WTC11 (cell line): Measurements from ENCODE around the gene ITSN1. TPM values are rescaled to one million over a fixed set of nuclear protein-coding genes. Genes with fewer than 3 reads are reported as not detected.

Experiments
- ATAC-seq: fragments of 200-7000 bp; cut with Tn5 transposase; 2 replicates; pipeline ENCODE4 v1.10.0; 2021; ENCODE audit warnings: mild to moderate bottlenecking, moderate library complexity
- CTCF ChIA-PET: fragments of 300-600 bp; sonication (Branson Sonifier 250); formaldehyde crosslinking; loops from one replicate; lab custom pipeline; 2021; ENCODE audit warnings: antibody characterized with exemption; lab: Charles Lee
- POLR2A ChIA-PET: fragments of 350-600 bp; sonication (Branson Sonifier 250); formaldehyde crosslinking; loops from one replicate; lab custom pipeline; 2021; ENCODE audit warnings: antibody characterized with exemption; lab: Charles Lee
- DNase-seq: peaks from one replicate; pipeline ENCODE4 v3.0.0; 2021; ENCODE audit warnings: low spot score
- H3K27ac Mint-ChIP-seq: 2 replicates; pipeline ENCODE4 v1.8.0; 2021; ENCODE audit warnings: mixed read lengths
- H3K27me3 Mint-ChIP-seq: 2 replicates; pipeline ENCODE4 v1.8.0; 2021; ENCODE audit warnings: low read depth, mild to moderate bottlenecking, moderate library complexity, mixed read lengths
- H3K36me3 Mint-ChIP-seq: 2 replicates; pipeline ENCODE4 v1.8.0; 2021; ENCODE audit warnings: mixed read lengths
- H3K4me1 Mint-ChIP-seq: 2 replicates; pipeline ENCODE4 v1.8.0; 2022; ENCODE audit warnings: mixed read lengths
- H3K4me3 Mint-ChIP-seq: 2 replicates; pipeline ENCODE4 v1.8.0; 2021; ENCODE audit warnings: mild to moderate bottlenecking, moderate library complexity, mixed read lengths
- H3K9me3 Mint-ChIP-seq: 2 replicates; pipeline ENCODE4 v1.8.0; 2021; ENCODE audit warnings: mixed read lengths
- AFF4 ChIP-seq: sonication (generic); formaldehyde crosslinking; IDR thresholded peaks from 2 replicates; pipeline ENCODE4 v1.8.1; 2023; ENCODE audit warnings: mild to moderate bottlenecking, missing genetic modification reagents, borderline replicate concordance
- ATF1 ChIP-seq: sonication (generic); formaldehyde crosslinking; IDR thresholded peaks from 2 replicates; pipeline ENCODE4 v1.8.1; 2023; ENCODE audit warnings: mild to moderate bottlenecking, moderate library complexity, missing genetic modification reagents
- ATF6 ChIP-seq: sonication (generic); formaldehyde crosslinking; IDR thresholded peaks from 2 replicates; pipeline ENCODE4 v1.8.1; 2023; ENCODE audit warnings: mild to moderate bottlenecking, missing genetic modification reagents
- ELF4 ChIP-seq: sonication (generic); formaldehyde crosslinking; IDR thresholded peaks from 2 replicates; pipeline ENCODE4 v1.8.1; 2022; ENCODE audit warnings: low read depth, mild to moderate bottlenecking, moderate library complexity, missing genetic modification reagents
- FOXJ3 ChIP-seq: sonication (generic); formaldehyde crosslinking; IDR thresholded peaks from 2 replicates; pipeline ENCODE4 v1.9.0; 2021; ENCODE audit warnings: missing genetic modification reagents, mild to moderate bottlenecking, borderline replicate concordance
- FOXK1 ChIP-seq: sonication (generic); formaldehyde crosslinking; IDR thresholded peaks from 2 replicates; pipeline ENCODE4 v1.8.0; 2022; ENCODE audit warnings: mild to moderate bottlenecking, moderate library complexity, missing genetic modification reagents
- FOXP4 ChIP-seq: sonication (generic); formaldehyde crosslinking; IDR thresholded peaks from 2 replicates; pipeline ENCODE4 v1.8.0; 2022; ENCODE audit warnings: mild to moderate bottlenecking, missing genetic modification reagents
- GTF2I ChIP-seq: fragments of 250-450 bp; sonication (Bioruptor Pico); conservative IDR thresholded peaks from 2 replicates; pipeline ENCODE4 v1.4.0; 2021; ENCODE audit warnings: mild to moderate bottlenecking
- HMGXB4 ChIP-seq: sonication (generic); formaldehyde crosslinking; IDR thresholded peaks from 2 replicates; pipeline ENCODE4 v1.8.1; 2023; ENCODE audit warnings: mild to moderate bottlenecking, moderate library complexity, missing genetic modification reagents
- IRF1 ChIP-seq: sonication (generic); formaldehyde crosslinking; IDR thresholded peaks from 2 replicates; pipeline ENCODE4 v1.8.0; 2023; ENCODE audit warnings: missing genetic modification reagents
- MXD4 ChIP-seq: fragments of 250-450 bp; sonication (Bioruptor Pico); IDR thresholded peaks from 2 replicates; pipeline ENCODE4 v1.8.0; 2021; ENCODE audit warnings: mild to moderate bottlenecking, moderate library complexity, borderline replicate concordance
- MYBL2 ChIP-seq: sonication (generic); formaldehyde crosslinking; IDR thresholded peaks from 2 replicates; pipeline ENCODE4 v1.8.1; 2023; ENCODE audit warnings: mild to moderate bottlenecking, moderate library complexity, missing genetic modification reagents
- NR2C2 ChIP-seq: sonication (generic); formaldehyde crosslinking; IDR thresholded peaks from 2 replicates; pipeline ENCODE4 v1.8.0; 2022; ENCODE audit warnings: mild to moderate bottlenecking, missing genetic modification reagents
- PRRX2 ChIP-seq: fragments of 250-450 bp; sonication (Bioruptor Pico); IDR thresholded peaks from 2 replicates; pipeline ENCODE4 v1.8.0; 2021; ENCODE audit warnings: mild to moderate bottlenecking
- SMAD3 ChIP-seq: sonication (generic); formaldehyde crosslinking; IDR thresholded peaks from 2 replicates; pipeline ENCODE4 v1.8.0; 2022; ENCODE audit warnings: missing genetic modification reagents, mild to moderate bottlenecking, borderline replicate concordance
- SMAD4 ChIP-seq: sonication (generic); formaldehyde crosslinking; IDR thresholded peaks from 2 replicates; pipeline ENCODE4 v1.8.0; 2022; ENCODE audit warnings: mild to moderate bottlenecking, missing genetic modification reagents
- SOX15 ChIP-seq: fragments of 250-450 bp; sonication (Bioruptor Pico); IDR thresholded peaks from 2 replicates; pipeline ENCODE4 v1.9.0; 2021; ENCODE audit warnings: mild to moderate bottlenecking
- STAT6 ChIP-seq: sonication (generic); formaldehyde crosslinking; conservative IDR thresholded peaks from 2 replicates; pipeline ENCODE4 v1.8.1; 2023; ENCODE audit warnings: mild to moderate bottlenecking, low read depth, missing genetic modification reagents, moderate library complexity
- ZNF512 ChIP-seq: sonication (generic); formaldehyde crosslinking; IDR thresholded peaks from 2 replicates; pipeline ENCODE4 v1.8.1; 2022; ENCODE audit warnings: missing genetic modification reagents, borderline replicate concordance
- total RNA-seq: library from RNA; stranded (reverse); gene quantifications from 3 replicates; pipeline ENCODE4 v1.2.3, GENCODE V29; 2021

The ITSN1 gene
- total RNA-seq, 1 experiment from 2014 or later: 69.6 TPM

- TF ChIP-seq HMGXB4 (no peak), MYBL2 (CRISPR knock-in tag) (no peak), MXD4 (CRISPR knock-in tag) (no peak), GTF2I (CRISPR knock-in tag) (no peak), SMAD3 (CRISPR knock-in tag) (no peak), FOXP4 (CRISPR knock-in tag) (no peak), ATF1 (CRISPR knock-in tag) (no peak), IRF1 (no peak), FOXJ3 (CRISPR knock-in tag) (no peak)
- TF ChIP-seq, all 79 proteins: peak for 0
Observed at GRCh38 chr21:33938381-33938780, 296.1 kb downstream of the ITSN1 start (continued).

- CTCF ChIA-PET: no interaction called here
- TF ChIP-seq FOXK1 (CRISPR knock-in tag) (no peak), SMAD4 (CRISPR knock-in tag) (no peak), ATF1 (CRISPR knock-in tag) (no peak), SOX15 (CRISPR knock-in tag) (no peak), PRRX2 (CRISPR knock-in tag) (no peak), ELF4 (CRISPR knock-in tag) (no peak), ZNF512 (CRISPR knock-in tag) (no peak), NR2C2 (no peak), ATF6 (no peak), STAT6 (CRISPR knock-in tag) (no peak), FOXJ3 (CRISPR knock-in tag) (no peak), AFF4 (CRISPR knock-in tag) (no peak)
Observed at GRCh38 chr21:33939226-33939625, 296.9 kb downstream of the ITSN1 start.

More at GRCh38 chr21:33939226-33939625, 296.9 kb downstream of the ITSN1 start:
- DNase-seq (no peak), ATAC-seq (no peak)
- Mint-ChIP-seq H3K36me3 (peaks cover 12% of the 10 kb centered on the region), H3K27ac (no peak overlapping the region), H3K27me3 (no peaks in the 10 kb centered on the region; the same call in 1 of the 2 replicates), H3K4me1 (peaks cover 25% of the 10 kb centered on the region), H3K9me3 (peaks cover 3% of the 10 kb centered on the region), H3K4me3 (no peak overlapping the region)
- POLR2A ChIA-PET: no interaction called here
